GM19455 (cell line): ENCODE data around the gene FAM222B.
A peak's percentile ranks its signal among the peaks of the same experiment; 100 is the strongest.
"Not testable (repeated sequence)": the region's sequence is repeated elsewhere in the genome, so short reads cannot be mapped to it uniquely, and the experiment has no call there.

ENCODE experiments used
- ATAC-seq: cut with Tn5 transposase; IDR thresholded peaks from one replicate; pipeline ENCODE4 v1.9.1; 2021; ENCODE audit not compliant: unreplicated experiment

Gene FAM222B

GRCh38 chr17:28842282-28843012 is at the start of gene FAM222B:
TSS of gene FAM222B (minus strand) at chr17:28842790. CDS start at chr17:28766667, 76,123 bp downstream.
- ATAC-seq: peak; percentile 77

GRCh38 chr17:28892024-28892423 is 49.4 kb upstream of the FAM222B start:
- ATAC-seq: no peak

GRCh38 chr17:28891201-28891600 is 48.6 kb upstream of the FAM222B start:
- ATAC-seq: no peak

GRCh38 chr17:28889996-28890395 is 47.4 kb upstream of the FAM222B start:
- no peak for ATAC-seq

GRCh38 chr17:28888832-28889231 is 46.2 kb upstream of the FAM222B start:
- no peak for ATAC-seq

- no peak for ATAC-seq
Observed at GRCh38 chr17:28887871-28888471, 45.4 kb upstream of the FAM222B start.

- no peak for ATAC-seq
Observed at GRCh38 chr17:28885951-28886350, 43.4 kb upstream of the FAM222B start.

- no peak for ATAC-seq
Observed at GRCh38 chr17:28885363-28885762, 42.8 kb upstream of the FAM222B start.

GRCh38 chr17:28883967-28884702 is 41.5 kb upstream of the FAM222B start:
- no peak for ATAC-seq

- ATAC-seq: no peak
Observed at GRCh38 chr17:28882154-28882895, 39.7 kb upstream of the FAM222B start.

GRCh38 chr17:28881533-28882056 is 39.0 kb upstream of the FAM222B start:
- ATAC-seq: no peak

GRCh38 chr17:28880572-28880945 is 38.0 kb upstream of the FAM222B start:
- no peak for ATAC-seq

GRCh38 chr17:28879886-28880571 is 37.4 kb upstream of the FAM222B start:
- ATAC-seq: no peak

- no peak for ATAC-seq
Observed at GRCh38 chr17:28878981-28879380, 36.4 kb upstream of the FAM222B start.

- ATAC-seq: no peak
Observed at GRCh38 chr17:28878158-28878910, 35.7 kb upstream of the FAM222B start.

GRCh38 chr17:28877150-28877711 is 34.6 kb upstream of the FAM222B start:
- ATAC-seq: not testable (repeated sequence)

GRCh38 chr17:28875848-28876550 is 33.4 kb upstream of the FAM222B start:
- ATAC-seq: no peak

GRCh38 chr17:28874750-28875149 is 32.2 kb upstream of the FAM222B start:
- no peak for ATAC-seq

- ATAC-seq: no peak
Observed at GRCh38 chr17:28873839-28874238, 31.2 kb upstream of the FAM222B start.
